ENCODE results near the gene SUV39H1. TPM values are rescaled to one million over a fixed set of nuclear protein-coding genes. Genes with fewer than 3 reads are reported as not detected.
A peak's percentile ranks its signal among the peaks of the same experiment; 100 is the strongest.

SUV39H1 gene
- total and polyA plus RNA-seq, 2 of the 13 experiments (the other 11 are each of a cell fraction or from before 2014, with no cell fraction given), result 5.2 to 10.1 TPM

DNA sequence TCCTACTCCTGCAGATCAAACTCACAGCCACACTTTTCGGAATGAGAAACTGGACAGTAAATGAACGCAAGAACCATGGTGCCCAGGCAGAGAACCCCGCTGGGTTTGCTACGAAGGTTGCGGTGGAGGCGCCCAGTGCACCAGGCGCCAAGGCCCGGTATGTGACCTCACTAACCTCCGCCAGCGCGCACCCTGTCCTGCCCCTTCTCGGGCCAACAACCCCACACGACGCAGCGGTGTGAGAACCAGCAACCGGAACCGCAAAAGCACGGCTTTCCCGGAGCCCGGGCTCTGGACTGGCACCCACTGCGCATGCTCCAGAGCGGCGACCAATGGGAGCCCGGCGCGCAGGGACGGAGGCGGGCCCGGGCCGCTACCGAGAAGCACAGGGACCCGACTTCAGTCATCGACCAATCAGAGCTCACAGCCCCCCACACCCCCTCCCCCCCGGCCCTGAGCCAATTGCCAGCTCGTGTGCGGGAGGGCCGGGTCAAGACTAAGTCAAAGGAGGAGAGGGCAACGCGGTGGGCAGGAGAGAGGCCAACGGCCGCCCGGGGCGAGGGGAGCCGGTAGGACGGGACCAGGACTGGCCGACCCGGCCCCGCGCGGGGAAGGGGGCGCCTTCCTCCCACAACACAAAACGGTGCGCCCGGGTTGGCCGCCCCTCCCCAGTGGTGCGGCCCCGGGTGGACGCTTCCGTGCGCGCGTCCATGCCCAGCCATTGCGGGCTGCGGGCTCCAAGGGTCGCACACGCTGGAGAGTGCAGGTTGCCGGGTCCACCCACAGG, 20.2 kb upstream of the SUV39H1 start (continued):
- TF ChIP-seq, protein P1, sequence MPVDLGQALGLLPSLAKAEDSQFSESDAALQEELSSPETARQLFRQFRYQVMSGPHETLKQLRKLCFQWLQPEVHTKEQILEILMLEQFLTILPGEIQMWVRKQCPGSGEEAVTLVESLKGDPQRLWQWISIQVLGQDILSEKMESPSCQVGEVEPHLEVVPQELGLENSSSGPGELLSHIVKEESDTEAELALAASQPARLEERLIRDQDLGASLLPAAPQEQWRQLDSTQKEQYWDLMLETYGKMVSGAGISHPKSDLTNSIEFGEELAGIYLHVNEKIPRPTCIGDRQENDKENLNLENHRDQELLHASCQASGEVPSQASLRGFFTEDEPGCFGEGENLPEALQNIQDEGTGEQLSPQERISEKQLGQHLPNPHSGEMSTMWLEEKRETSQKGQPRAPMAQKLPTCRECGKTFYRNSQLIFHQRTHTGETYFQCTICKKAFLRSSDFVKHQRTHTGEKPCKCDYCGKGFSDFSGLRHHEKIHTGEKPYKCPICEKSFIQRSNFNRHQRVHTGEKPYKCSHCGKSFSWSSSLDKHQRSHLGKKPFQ (CRISPR knock-in tag; IDR thresholded peaks at IDR 0.05; ENCODE audit: insufficient replicate concordance), result peak; percentile 8
- no peak for TF ChIP-seq ZNF431 (CRISPR knock-in tag; IDR thresholded peaks at IDR 0.05; ENCODE audit: borderline replicate concordance, low read depth)
- peak; percentile 56 for TF ChIP-seq SALL1 (CRISPR knock-in tag; IDR thresholded peaks at IDR 0.05)
- no peak for TF ChIP-seq RFXANK (CRISPR knock-in tag; IDR thresholded peaks at IDR 0.05)
- TF ChIP-seq ZFP91 (CRISPR knock-in tag; IDR thresholded peaks at IDR 0.05; ENCODE audit: borderline replicate concordance), result peak; percentile 54; the same call in 1 of the 2 replicates
- 0 out of 2 replicates have a peak, but pooled peaks have one; percentile 4 for TF ChIP-seq HNF4G (IDR thresholded peaks at IDR 0.05; ENCODE audit: borderline replicate concordance, low read depth, low read length)
- TF ChIP-seq HNF4G (CRISPR knock-in tag; IDR thresholded peaks at IDR 0.05; ENCODE audit: borderline replicate concordance, low read depth), result no peak
- TF ChIP-seq ZBTB42 (CRISPR knock-in tag; IDR thresholded peaks at IDR 0.05), result no peak
- TF ChIP-seq ADNP (CRISPR knock-in tag; IDR thresholded peaks at IDR 0.05), result no peak
- no peak for TF ChIP-seq RORA (CRISPR knock-in tag; IDR thresholded peaks at IDR 0.05)
- TF ChIP-seq PREB (CRISPR knock-in tag; IDR thresholded peaks at IDR 0.05), result no peak
- TF ChIP-seq ZNF747 (CRISPR knock-in tag; IDR thresholded peaks at IDR 0.05; ENCODE audit: borderline replicate concordance), result 0 out of 2 replicates have a peak, but pooled peaks have one; percentile 29
- TF ChIP-seq, protein P2, sequence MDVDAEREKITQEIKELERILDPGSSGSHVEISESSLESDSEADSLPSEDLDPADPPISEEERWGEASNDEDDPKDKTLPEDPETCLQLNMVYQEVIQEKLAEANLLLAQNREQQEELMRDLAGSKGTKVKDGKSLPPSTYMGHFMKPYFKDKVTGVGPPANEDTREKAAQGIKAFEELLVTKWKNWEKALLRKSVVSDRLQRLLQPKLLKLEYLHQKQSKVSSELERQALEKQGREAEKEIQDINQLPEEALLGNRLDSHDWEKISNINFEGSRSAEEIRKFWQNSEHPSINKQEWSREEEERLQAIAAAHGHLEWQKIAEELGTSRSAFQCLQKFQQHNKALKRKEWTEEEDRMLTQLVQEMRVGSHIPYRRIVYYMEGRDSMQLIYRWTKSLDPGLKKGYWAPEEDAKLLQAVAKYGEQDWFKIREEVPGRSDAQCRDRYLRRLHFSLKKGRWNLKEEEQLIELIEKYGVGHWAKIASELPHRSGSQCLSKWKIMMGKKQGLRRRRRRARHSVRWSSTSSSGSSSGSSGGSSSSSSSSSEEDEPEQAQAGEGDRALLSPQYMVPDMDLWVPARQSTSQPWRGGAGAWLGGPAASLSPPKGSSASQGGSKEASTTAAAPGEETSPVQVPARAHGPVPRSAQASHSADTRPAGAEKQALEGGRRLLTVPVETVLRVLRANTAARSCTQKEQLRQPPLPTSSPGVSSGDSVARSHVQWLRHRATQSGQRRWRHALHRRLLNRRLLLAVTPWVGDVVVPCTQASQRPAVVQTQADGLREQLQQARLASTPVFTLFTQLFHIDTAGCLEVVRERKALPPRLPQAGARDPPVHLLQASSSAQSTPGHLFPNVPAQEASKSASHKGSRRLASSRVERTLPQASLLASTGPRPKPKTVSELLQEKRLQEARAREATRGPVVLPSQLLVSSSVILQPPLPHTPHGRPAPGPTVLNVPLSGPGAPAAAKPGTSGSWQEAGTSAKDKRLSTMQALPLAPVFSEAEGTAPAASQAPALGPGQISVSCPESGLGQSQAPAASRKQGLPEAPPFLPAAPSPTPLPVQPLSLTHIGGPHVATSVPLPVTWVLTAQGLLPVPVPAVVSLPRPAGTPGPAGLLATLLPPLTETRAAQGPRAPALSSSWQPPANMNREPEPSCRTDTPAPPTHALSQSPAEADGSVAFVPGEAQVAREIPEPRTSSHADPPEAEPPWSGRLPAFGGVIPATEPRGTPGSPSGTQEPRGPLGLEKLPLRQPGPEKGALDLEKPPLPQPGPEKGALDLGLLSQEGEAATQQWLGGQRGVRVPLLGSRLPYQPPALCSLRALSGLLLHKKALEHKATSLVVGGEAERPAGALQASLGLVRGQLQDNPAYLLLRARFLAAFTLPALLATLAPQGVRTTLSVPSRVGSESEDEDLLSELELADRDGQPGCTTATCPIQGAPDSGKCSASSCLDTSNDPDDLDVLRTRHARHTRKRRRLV (CRISPR knock-in tag; IDR thresholded peaks at IDR 0.05), result 0 out of 2 replicates have a peak, but pooled peaks have one; percentile 25
- no peak for TF ChIP-seq ZNF33A (CRISPR knock-in tag; IDR thresholded peaks at IDR 0.05; ENCODE audit: borderline replicate concordance)
- no peak; the same call in 1 of the 2 replicates for TF ChIP-seq ZNF558 (CRISPR knock-in tag; IDR thresholded peaks at IDR 0.05; ENCODE audit: borderline replicate concordance)
- no peak for TF ChIP-seq ZNF124 (CRISPR knock-in tag; IDR thresholded peaks at IDR 0.05)
- TF ChIP-seq, protein P3, sequence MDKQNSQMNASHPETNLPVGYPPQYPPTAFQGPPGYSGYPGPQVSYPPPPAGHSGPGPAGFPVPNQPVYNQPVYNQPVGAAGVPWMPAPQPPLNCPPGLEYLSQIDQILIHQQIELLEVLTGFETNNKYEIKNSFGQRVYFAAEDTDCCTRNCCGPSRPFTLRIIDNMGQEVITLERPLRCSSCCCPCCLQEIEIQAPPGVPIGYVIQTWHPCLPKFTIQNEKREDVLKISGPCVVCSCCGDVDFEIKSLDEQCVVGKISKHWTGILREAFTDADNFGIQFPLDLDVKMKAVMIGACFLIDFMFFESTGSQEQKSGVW (CRISPR knock-in tag; IDR thresholded peaks at IDR 0.05; ENCODE audit: borderline replicate concordance), result no peak
